CD4-positive, alpha-beta T cell (primary cell): Measurements from ENCODE around the gene DND1. TPM values are rescaled to one million over a fixed set of nuclear protein-coding genes. Genes with fewer than 3 reads are reported as not detected.

Experiments used
- ATAC-seq: fragments of 200-7000 bp; cut with Tn5 transposase; one replicate; pipeline ENCODE4 v1.10.0; 2022; ENCODE audit warnings: mild to moderate bottlenecking; ENCODE audit not compliant: poor library complexity
- CTCF ChIA-PET: fragments of 350-600 bp; sonication (Branson Sonifier 250); formaldehyde crosslinking; loops from one replicate; lab custom pipeline; 2021; ENCODE audit warnings: antibody characterized with exemption, inconsistent platforms; lab: Charles Lee
- POLR2A ChIA-PET: fragments of 350-600 bp; sonication (Branson Sonifier 250); formaldehyde crosslinking; loops from one replicate; lab custom pipeline; 2021; ENCODE audit warnings: antibody characterized with exemption, inconsistent platforms; lab: Charles Lee
- DNase-seq, 14 experiments: peaks; one replicate each; pipeline ENCODE4 v3.0.0-alpha.2; 2013 to 2020; ENCODE audit warnings: mixed read lengths in 2 of 14
- H3K27ac ChIP-seq, 2 donors: one replicate each; pipeline versions ENCODE4 v1.5.1 to v1.7.0; 2013; ENCODE audit warnings: low read length in 2 of 2, low read depth in 1 of 2, mild to moderate bottlenecking in 1 of 2
- H3K27me3 ChIP-seq, 2 experiments: 1 replicate in 1 of 2; 2 replicates in 1 of 2; pipeline versions ENCODE4 v1.6.1 to v1.7.0; 2013; ENCODE audit warnings: low read length in 2 of 2, control low read depth in 1 of 2, mild to moderate bottlenecking in 1 of 2, moderate library complexity in 1 of 2; ENCODE audit not compliant: insufficient read depth in 2 of 2, control insufficient read depth in 1 of 2
- H3K36me3 ChIP-seq: one replicate; pipeline ENCODE4 v1.6.1; 2013; ENCODE audit warnings: low read length, control low read depth; ENCODE audit not compliant: insufficient read depth
- H3K4me1 ChIP-seq: one replicate; pipeline ENCODE4 v1.6.1; 2013; ENCODE audit warnings: low read length, control low read depth; ENCODE audit not compliant: insufficient read depth
- H3K4me3 ChIP-seq: one replicate; pipeline ENCODE4 v1.5.1; 2013; ENCODE audit warnings: mild to moderate bottlenecking, low read length, moderate library complexity
- H3K9me3 ChIP-seq, 2 experiments: 1 replicate in 1 of 2; 2 replicates in 1 of 2; pipeline versions ENCODE4 v1.6.1 to v1.7.0; 2013; ENCODE audit warnings: low read length in 2 of 2, mild to moderate bottlenecking in 2 of 2, control low read depth in 1 of 2, moderate library complexity in 1 of 2; ENCODE audit not compliant: control insufficient read depth in 1 of 2, insufficient read depth in 1 of 2
- H3K27ac Mint-ChIP-seq: one replicate; pipeline ENCODE4 v1.8.0; 2020; ENCODE audit warnings: mixed read lengths
- H3K27me3 Mint-ChIP-seq: one replicate; pipeline ENCODE4 v1.8.0; 2021; ENCODE audit warnings: mixed read lengths
- H3K36me3 Mint-ChIP-seq: one replicate; pipeline ENCODE4 v1.8.0; 2021; ENCODE audit warnings: low read depth, mixed read lengths
- H3K4me1 Mint-ChIP-seq: one replicate; pipeline ENCODE4 v1.8.0; 2021; ENCODE audit warnings: low read depth, mixed read lengths
- H3K4me3 Mint-ChIP-seq: one replicate; pipeline ENCODE4 v1.8.0; 2020; ENCODE audit warnings: mild to moderate bottlenecking, mixed read lengths
- H3K9me3 Mint-ChIP-seq: one replicate; pipeline ENCODE4 v1.8.0; 2020; ENCODE audit warnings: mixed read lengths
- intact Hi-C, 2 experiments: fragments of 100-400 bp; cut with DNase I in 1 of 2; cut with micrococcal nuclease in 1 of 2; formaldehyde crosslinking; loops; one replicate each; pipeline versions ENCODE4 v1.15.1 to v1.9.0; 2023 to 2025; cut with DNase I, micrococcal nuclease
- total RNA-seq, 174 experiments: library from RNA in 2 of 174; stranded (reverse) in 2 of 174; gene quantifications; one replicate each; pipeline ENCODE4 v1.2.3 and lab custom pipeline; 2021 to 2026
- TF ChIP-seq, protein P1 (sequence below): fragments of 200-600 bp; IDR thresholded peaks from one replicate; pipeline ENCODE4 v1.8.0; 2022; ENCODE audit warnings: antibody characterized with exemption, mild to moderate bottlenecking

Gene DND1
- total RNA-seq, 2 experiments from 2014 or later = 1.9 to 2.1 TPM

DNA sequence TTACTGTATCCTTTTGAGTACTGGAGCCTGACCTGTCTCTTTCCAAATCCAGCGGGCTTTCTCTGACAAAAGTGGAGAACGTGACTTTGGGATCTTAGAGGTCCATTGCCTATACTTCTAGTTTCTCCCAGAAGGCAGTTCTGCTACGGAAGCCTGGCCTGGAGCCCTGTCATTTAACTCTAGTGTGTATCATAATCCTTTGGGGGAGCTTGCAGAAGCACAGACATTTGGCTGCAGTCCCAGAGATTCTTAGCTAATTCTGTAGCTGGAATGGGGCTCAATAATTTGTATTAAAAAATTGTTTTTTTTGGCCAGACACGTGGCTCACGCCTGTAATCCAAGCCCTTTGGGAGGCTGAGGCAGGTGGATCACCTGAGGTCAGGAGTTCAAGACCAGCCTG is 20.9 kb upstream of the DND1 start:
- ChIA-PET POLR2A (no interaction called here), CTCF (no interaction called here)
- peaks cover 28% of the 10 kb centered on the region for H3K4me1 ChIP-seq
- H3K4me1 Mint-ChIP-seq = peaks cover 35% of the 10 kb centered on the region
- TF ChIP-seq, protein P1, sequence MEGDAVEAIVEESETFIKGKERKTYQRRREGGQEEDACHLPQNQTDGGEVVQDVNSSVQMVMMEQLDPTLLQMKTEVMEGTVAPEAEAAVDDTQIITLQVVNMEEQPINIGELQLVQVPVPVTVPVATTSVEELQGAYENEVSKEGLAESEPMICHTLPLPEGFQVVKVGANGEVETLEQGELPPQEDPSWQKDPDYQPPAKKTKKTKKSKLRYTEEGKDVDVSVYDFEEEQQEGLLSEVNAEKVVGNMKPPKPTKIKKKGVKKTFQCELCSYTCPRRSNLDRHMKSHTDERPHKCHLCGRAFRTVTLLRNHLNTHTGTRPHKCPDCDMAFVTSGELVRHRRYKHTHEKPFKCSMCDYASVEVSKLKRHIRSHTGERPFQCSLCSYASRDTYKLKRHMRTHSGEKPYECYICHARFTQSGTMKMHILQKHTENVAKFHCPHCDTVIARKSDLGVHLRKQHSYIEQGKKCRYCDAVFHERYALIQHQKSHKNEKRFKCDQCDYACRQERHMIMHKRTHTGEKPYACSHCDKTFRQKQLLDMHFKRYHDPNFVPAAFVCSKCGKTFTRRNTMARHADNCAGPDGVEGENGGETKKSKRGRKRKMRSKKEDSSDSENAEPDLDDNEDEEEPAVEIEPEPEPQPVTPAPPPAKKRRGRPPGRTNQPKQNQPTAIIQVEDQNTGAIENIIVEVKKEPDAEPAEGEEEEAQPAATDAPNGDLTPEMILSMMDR = no peak
- no peaks in the 10 kb centered on the region for H3K27me3 Mint-ChIP-seq
- H3K36me3 Mint-ChIP-seq = peaks cover 81% of the 10 kb centered on the region
- intact Hi-C loops = loop anchor here in 1 of 2 experiments (5.0 kb wide), 1 partner anchor 57 kb away; the partner anchor contains the start of gene TMCO6
- H3K36me3 ChIP-seq = peaks cover 60% of the 10 kb centered on the region
- H3K9me3 ChIP-seq = no peaks in the 10 kb centered on the region
- H3K9me3 Mint-ChIP-seq = no peaks in the 10 kb centered on the region
- H3K4me3 Mint-ChIP-seq = peak overlapping the region; percentile 39
- ATAC-seq = no peak
- H3K27ac Mint-ChIP-seq = peak overlapping the region; percentile 62
- DNase-seq = no peak
- no peak overlapping the region for H3K4me3 ChIP-seq
- H3K27me3 ChIP-seq = no peaks in the 10 kb centered on the region
- H3K27ac ChIP-seq = no peak overlapping the region

DNA sequence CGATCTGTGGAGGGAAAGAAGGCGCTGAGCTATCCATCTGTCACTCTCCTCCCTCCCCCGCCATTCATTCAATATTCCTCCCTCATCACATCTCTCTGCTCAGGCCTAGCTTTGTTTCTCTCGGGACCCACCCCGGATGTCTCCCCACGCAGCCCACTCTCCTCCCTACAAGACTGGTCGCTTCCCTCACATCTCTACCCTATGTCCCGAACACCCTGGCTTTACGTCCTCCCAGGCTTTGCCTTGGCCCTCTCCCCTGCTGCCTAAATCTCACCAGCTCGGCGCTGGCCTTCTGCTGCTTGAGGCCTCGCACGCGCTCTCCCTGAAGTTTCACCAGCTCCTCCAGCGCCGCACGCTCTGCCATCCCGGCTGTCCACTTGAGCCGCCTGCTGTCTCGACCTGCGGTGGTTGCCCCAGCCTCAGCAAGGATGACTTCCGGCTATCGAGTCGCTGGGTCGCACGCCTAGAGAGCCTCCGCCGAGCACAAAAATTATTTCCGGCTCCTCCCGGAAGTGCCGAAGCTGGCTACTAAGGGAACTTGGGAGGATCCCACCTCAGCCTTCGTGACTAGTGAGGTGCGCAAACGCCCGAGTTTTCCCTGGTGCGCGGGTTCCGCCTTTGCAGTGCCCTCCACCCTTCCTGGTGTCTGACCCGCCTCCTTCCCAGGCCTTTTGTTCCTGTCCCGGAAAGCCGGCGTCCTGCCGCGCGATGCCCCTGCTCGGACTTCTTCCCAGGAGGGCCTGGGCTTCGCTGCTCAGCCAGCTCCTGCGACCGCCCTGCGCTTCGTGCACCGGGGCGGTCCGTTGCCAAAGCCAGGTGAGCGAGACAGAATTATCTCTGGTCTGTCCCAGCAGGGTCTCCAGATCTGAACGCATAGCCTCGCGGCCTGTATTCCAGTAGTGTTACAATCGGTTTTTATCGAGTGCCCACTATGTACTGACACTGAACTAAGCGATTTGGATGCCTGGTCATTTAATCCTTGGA is 17.9 kb upstream of the DND1 start, which contains the start of the genes HARS1 and HARS2:
TSS of gene HARS1 (minus strand) at position 430 of the 984 bp plus-strand sequence. CDS start at position 364, 66 bp downstream.
TSS of gene HARS2 (plus strand) at position 515 of the 984 bp plus-strand sequence. CDS start at position 709, 194 bp downstream.
- POLR2A ChIA-PET = interaction anchor here (0.6 to 3.1 kb wide), 13 partner anchors 9 to 922 kb away, joined by 3 to 36 read pairs (median 8); partner anchors contain the start of genes ANKHD1, APBB3, CD14 and EIF4EBP3
- Histone ChIP-seq H3K4me3 (peak within 1 kb of the TSS; percentile 98), H3K27ac (peak within 1 kb of the TSS; percentile 64 to 90), H3K36me3 (peaks cover 57% of the 10 kb centered on the region), H3K9me3 (no peaks in the 10 kb centered on the region), H3K27me3 (no peaks in the 10 kb centered on the region), H3K4me1 (peaks cover 28% of the 10 kb centered on the region)
- TF ChIP-seq, protein P1 = no peak
- intact Hi-C loops = loop anchor here (1.0 to 5.0 kb wide), 5 partner anchors 9 to 290 kb away; partner anchors contain the start of genes WDR55 (in 2 of the 2), ANKHD1 (in 1 of the 2), TMCO6 (in 1 of the 2) and ZMAT2 (in 1 of the 2)
- Mint-ChIP-seq H3K36me3 (peaks cover 71% of the 10 kb centered on the region), H3K27me3 (no peaks in the 10 kb centered on the region), H3K4me3 (peak within 1 kb of the TSS; percentile 99), H3K9me3 (no peaks in the 10 kb centered on the region), H3K4me1 (peaks cover 35% of the 10 kb centered on the region), H3K27ac (peak within 1 kb of the TSS; percentile 97)
- DNase-seq (peak; percentile 61 to 93 (median 78)), ATAC-seq (peak; percentile 90)
- CTCF ChIA-PET = interaction anchor here (1.1 to 1.7 kb wide), 3 partner anchors 44 to 447 kb away, joined by 3 to 6 read pairs (median 4); partner anchors contain the start of genes IK and NDUFA2

- peaks cover 35% of the 10 kb centered on the region for H3K4me1 Mint-ChIP-seq
- DNase-seq (no peak), ATAC-seq (no peak)
- Histone ChIP-seq H3K4me1 (peaks cover 28% of the 10 kb centered on the region), H3K9me3 (no peaks in the 10 kb centered on the region), H3K27ac (peak overlapping the region; percentile 64 to 90), H3K27me3 (no peaks in the 10 kb centered on the region), H3K36me3 (peaks cover 50% of the 10 kb centered on the region), H3K4me3 (peak overlapping the region; percentile 98)
- H3K27me3 Mint-ChIP-seq = no peaks in the 10 kb centered on the region
- H3K4me3 Mint-ChIP-seq = peak overlapping the region; percentile 99
- peak overlapping the region; percentile 97 for H3K27ac Mint-ChIP-seq
- ChIA-PET CTCF (interaction anchor here (1.1 to 1.7 kb wide), 3 partner anchors 43 to 446 kb away, joined by 3 to 6 read pairs (median 4); partner anchors contain the start of genes IK and NDUFA2), POLR2A (interaction anchor here (0.6 to 3.1 kb wide), 12 partner anchors 10 to 922 kb away, joined by 3 to 36 read pairs (median 10); partner anchors contain the start of genes ANKHD1, APBB3, CD14 and EIF4EBP3)
- intact Hi-C loops = loop anchor here (2.0 to 5.0 kb wide), 3 partner anchors 26 to 290 kb away; partner anchors contain the start of genes ANKHD1 (in 1 of the 2), TMCO6 (in 1 of the 2) and WDR55 (in 1 of the 2)
- TF ChIP-seq, protein P1 = no peak
- no peaks in the 10 kb centered on the region for H3K9me3 Mint-ChIP-seq
- peaks cover 63% of the 10 kb centered on the region for H3K36me3 Mint-ChIP-seq
These were observed 17.1 kb upstream of the DND1 start for GRCh38 chr5:140690376-140690932.
